Esophagus squamous epithelium (tissue), 4 donors: ENCODE data around the gene DCLRE1B.

ENCODE experiments used
- POLR2A ChIP-seq, 4 donors: fragments of 450-650 bp; IDR thresholded peaks; one replicate each; pipeline ENCODE4 v1.6.1; 2017; ENCODE audit warnings: antibody characterized with exemption in 4 of 4, mild to moderate bottlenecking in 4 of 4, moderate library complexity in 3 of 4
- TF ChIP-seq, protein P1 (sequence below), 6 experiments: fragments of 450-650 bp in 4 of 6; fragments of 200-600 bp in 2 of 6; sonication (generic) in 2 of 6; IDR thresholded peaks; one replicate each; pipeline ENCODE4 v1.5.1; 2016 to 2019; ENCODE audit warnings: antibody characterized with exemption in 6 of 6, mild to moderate bottlenecking in 4 of 6, moderate library complexity in 4 of 6

DNA sequence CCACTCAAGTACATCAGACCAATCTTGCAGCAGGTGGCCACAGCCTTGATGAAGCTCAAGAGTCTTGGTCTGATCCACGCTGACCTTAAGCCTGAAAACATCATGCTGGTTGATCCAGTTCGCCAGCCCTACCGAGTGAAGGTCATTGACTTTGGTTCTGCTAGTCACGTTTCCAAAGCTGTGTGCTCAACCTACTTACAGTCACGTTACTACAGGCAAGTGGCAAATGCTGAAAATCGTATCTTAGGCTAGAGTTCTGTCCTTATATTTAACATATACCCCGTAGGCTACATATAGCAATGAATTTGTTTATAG is 36.1 kb downstream of the DCLRE1B start:
- TF ChIP-seq, protein P1, sequence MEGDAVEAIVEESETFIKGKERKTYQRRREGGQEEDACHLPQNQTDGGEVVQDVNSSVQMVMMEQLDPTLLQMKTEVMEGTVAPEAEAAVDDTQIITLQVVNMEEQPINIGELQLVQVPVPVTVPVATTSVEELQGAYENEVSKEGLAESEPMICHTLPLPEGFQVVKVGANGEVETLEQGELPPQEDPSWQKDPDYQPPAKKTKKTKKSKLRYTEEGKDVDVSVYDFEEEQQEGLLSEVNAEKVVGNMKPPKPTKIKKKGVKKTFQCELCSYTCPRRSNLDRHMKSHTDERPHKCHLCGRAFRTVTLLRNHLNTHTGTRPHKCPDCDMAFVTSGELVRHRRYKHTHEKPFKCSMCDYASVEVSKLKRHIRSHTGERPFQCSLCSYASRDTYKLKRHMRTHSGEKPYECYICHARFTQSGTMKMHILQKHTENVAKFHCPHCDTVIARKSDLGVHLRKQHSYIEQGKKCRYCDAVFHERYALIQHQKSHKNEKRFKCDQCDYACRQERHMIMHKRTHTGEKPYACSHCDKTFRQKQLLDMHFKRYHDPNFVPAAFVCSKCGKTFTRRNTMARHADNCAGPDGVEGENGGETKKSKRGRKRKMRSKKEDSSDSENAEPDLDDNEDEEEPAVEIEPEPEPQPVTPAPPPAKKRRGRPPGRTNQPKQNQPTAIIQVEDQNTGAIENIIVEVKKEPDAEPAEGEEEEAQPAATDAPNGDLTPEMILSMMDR (IDR thresholded peaks at IDR 0.05): no peak
- no peak for TF ChIP-seq POLR2A (IDR thresholded peaks at IDR 0.05)
